GM21529 (cell line): ENCODE measurements around the gene PRKAG3.

Source experiments
- ATAC-seq: cut with Tn5 transposase; IDR thresholded peaks from one replicate; pipeline ENCODE4 v1.9.1; 2021; ENCODE audit not compliant: unreplicated experiment

The PRKAG3 gene

DNA sequence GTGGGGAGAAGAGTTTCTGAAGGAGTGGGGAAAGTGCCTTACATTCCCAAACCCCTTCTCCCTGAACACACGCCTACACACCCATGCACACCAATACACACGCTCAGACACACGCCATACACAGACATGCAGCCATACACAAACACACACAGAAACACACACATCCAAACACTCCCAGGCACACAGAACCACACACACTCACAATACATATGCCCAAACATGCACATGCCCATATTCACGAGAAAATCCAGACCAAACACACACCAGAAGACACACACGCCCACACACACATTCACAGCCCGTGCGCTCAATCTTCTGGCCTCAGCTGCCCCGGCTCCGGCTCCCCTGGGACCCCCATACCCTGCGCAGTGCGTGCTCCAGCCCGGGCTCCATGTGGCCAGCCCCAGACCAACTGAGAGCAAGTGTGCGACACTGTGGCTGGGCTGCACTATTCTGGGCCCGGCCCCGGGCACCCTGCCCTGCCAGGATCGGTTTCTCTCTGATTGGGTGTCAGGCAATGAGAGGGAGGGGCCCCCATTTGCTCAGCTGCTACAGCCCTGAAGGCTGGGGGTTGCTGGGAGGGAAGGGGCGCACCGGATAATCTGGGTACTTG lies at the start of gene PRKAG3:
Gene PRKAG3, minus strand, starts transcription at position 426 of the 613 bp plus-strand sequence.
- ATAC-seq = no peak

GRCh38 chr2:218880859-218881594 lies 49.4 kb upstream of the PRKAG3 start:
- no peak for ATAC-seq

DNA sequence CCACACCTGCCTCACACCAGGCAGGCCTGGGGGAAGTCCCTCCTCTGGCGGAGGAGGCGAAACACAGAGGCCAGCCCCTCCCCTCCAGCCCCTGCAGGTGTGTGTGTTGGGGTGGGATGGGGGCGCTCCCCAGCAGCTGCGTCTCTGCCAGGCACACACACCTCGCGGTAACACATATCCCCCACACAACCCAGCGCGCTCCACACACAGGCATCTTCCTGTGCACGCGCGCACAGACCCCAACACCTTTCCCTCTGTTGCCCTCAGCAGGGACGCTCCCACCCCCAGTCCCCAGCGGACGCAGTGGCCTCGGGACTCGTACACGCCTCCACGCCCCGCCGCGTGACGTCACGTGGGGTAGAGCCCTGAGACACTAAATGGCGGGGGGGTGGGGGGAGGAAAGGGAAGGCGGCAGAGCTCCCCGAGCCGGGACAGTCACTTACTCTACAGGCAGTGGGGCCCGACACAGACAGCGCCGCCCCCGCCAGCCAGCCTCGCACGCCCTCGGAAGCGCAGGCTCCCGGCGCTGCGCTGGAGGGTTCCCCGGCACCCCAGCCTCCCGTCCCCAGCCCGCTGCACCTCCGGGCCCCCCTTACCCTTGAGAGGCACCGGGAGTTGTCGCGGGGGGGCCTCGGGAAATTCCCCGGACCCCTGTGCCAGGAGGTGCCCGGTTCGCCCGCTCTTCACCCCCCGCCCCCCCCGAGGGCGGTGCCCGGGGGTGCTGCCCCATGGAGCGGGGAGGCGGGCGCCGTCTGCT lies 48.7 kb upstream of the PRKAG3 start, which contains the start of gene WNT10A:
Gene WNT10A, plus strand, starts transcription at position 751 of the 757 bp plus-strand sequence. CDS start 144 bp downstream, outside the sequence.
- peak; percentile 72 for ATAC-seq

DNA sequence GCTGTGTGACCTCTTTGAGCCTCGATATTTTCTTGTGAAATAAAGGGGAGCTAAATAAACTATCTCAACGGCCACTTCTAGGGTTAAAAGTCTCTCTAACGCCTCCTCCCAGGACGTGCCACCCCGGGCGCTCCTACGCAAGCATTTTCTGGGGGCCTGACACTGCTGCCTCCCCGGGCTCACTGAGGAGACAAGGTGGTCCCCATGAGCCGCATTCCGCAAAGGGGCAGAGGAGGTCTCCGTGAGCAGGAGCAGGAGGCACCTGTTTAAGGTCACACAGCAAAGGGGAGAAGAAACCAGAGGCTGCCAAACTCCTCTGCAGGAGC lies 48.1 kb upstream of the PRKAG3 start:
- no peak for ATAC-seq

GRCh38 chr2:218878926-218879761 lies 47.5 kb upstream of the PRKAG3 start:
- ATAC-seq = no peak

DNA sequence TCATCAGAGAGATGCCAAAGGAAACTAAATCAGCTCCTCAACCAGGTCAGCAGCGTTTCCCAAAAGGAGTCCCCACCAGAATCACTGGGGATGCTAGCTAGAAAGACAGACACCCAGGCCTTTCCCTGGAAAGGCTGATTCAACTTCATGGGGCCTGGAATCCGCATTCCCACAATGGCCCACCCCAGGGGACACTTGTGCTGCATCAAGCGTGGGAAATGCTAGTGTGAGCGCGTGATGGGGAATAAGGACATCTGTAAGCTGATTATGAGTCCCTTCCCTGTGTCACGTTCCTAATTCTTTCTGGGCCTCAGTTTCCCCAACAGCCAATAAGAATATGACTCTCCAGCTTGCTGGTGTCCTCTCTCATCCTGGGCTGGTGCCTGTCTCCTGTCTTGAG lies 46.9 kb upstream of the PRKAG3 start:
- no peak for ATAC-seq

- no peak for ATAC-seq
Measured at GRCh38 chr2:218877891-218878290, 46.3 kb upstream of the PRKAG3 start.

DNA sequence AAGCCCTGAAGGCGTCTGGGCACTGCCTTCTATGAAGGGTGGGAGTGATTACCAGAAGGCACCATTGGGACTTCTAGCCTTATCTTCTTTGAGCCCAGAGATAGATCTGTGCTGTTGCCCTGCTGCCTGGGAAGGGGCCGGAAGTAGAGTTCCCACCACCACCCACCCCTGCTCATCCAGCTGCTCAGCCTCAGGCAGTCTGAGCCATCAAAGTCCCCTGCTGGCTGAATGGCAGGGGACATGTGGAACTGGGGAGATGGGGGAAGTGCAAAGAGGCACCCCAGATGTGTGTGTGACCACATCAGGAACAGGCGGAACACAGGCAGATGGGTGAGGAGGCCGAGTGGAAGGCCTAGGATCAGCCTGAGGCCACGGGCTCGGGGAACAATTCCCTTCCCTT lies 45.7 kb upstream of the PRKAG3 start:
- ATAC-seq = no peak

- ATAC-seq = no peak
Measured at GRCh38 chr2:218876562-218877219, 45.1 kb upstream of the PRKAG3 start.

DNA sequence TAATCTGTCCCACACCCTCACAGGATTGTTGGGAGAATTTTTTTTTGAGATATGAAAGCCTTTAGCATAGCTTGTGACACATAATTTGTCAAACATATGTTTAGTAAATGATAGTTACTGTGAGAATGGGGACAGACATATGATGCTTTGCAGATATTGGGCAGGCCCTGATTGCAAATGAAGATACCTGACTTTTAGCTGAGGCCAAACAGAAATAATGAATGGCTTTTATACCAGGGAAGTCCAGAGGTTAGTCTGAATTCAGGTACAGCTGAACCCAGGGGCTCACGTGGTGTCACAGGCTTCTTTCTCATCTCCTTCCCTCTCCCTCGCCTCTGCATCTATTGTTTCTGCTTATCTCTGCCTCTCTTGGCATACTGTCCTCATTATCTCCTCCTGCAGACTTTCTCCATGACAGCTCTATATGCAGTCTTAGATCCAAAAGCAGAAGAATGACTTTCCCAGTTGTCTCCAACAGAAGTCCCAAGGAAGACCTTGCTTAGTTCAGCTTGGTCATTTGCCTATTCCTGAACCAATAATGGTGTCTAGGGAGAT lies 44.2 kb upstream of the PRKAG3 start:
- no peak for ATAC-seq

DNA sequence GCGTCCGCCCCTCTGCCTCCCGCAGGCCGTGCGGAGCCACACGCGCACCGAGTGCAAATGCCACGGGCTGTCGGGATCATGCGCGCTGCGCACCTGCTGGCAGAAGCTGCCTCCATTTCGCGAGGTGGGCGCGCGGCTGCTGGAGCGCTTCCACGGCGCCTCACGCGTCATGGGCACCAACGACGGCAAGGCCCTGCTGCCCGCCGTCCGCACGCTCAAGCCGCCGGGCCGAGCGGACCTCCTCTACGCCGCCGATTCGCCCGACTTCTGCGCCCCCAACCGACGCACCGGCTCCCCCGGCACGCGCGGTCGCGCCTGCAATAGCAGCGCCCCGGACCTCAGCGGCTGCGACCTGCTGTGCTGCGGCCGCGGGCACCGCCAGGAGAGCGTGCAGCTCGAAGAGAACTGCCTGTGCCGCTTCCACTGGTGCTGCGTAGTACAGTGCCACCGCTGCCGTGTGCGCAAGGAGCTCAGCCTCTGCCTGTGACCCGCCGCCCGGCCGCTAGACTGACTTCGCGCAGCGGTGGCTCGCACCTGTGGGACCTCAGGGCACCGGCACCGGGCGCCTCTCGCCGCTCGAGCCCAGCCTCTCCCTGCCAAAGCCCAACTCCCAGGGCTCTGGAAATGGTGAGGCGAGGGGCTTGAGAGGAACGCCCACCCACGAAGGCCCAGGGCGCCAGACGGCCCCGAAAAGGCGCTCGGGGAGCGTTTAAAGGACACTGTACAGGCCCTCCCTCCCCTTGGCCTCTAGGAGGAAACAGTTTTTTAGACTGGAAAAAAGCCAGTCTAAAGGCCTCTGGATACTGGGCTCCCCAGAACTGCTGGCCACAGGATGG lies 42.0 kb upstream of the PRKAG3 start:
- no peak for ATAC-seq

GRCh38 chr2:218872645-218873358 lies 41.2 kb upstream of the PRKAG3 start:
- no peak for ATAC-seq

DNA sequence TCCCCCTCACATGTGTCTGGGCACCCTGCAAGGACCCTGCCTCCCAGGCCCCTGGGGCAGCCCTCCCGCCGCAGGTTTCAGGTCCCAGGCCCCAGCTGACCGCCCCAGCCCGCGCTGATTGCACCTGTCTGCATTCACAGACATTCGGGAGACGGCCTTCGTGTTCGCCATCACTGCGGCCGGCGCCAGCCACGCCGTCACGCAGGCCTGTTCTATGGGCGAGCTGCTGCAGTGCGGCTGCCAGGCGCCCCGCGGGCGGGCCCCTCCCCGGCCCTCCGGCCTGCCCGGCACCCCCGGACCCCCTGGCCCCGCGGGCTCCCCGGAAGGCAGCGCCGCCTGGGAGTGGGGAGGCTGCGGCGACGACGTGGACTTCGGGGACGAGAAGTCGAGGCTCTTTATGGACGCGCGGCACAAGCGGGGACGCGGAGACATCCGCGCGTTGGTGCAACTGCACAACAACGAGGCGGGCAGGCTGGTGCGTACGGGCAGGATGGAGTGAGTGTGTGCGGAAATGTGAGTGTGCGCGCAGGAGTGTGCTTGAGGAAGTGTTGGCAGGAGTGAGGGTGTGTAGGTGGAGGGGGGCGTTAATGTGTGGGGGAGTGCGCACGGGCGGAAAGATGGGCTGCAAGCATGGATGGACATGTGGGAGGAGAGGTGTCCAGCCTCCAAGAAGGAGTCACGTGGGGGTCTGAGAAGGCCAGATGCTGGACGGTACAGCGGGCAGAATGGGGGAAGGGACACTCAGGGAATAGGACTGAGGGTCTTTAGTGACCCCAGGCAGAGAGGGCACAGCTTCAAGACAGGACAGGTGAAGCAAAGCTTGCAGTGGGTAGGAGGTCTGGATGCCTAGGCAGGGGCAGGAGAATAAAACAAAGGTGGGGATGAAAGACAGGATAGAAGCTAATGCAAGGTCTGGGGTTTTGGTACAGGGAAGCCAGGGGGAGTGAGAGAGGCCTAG lies 40.0 kb upstream of the PRKAG3 start:
- ATAC-seq = no peak

DNA sequence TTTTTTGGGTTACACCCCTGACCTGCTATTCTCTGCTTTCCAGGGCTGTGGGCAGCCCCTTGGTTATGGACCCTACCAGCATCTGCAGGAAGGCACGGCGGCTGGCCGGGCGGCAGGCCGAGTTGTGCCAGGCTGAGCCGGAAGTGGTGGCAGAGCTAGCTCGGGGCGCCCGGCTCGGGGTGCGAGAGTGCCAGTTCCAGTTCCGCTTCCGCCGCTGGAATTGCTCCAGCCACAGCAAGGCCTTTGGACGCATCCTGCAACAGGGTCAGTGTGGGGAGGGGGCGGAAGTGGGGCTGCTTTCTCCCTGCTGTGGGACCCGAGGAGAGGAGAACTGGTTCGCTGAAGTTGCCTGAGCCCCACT lies 39.4 kb upstream of the PRKAG3 start:
- no peak for ATAC-seq

DNA sequence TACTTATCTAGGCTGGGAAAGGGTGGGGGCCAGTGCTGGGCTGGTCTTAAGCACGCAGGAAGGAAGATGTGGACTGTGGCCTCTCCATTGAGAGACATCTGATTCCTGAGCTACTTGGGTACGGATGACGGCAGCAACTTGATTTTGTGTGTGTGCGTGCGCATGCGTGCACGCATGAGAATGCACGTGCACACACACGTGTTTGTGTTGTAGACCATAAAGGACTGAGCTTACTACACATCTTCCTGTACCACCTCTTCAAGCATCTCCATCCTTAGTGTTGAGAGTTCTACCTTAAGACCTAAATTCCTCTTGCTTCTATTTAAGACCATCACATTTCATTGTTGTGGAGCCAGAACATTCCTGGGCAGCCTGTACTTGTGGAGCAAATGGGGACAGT lies 37.5 kb upstream of the PRKAG3 start:
- ATAC-seq = no peak

DNA sequence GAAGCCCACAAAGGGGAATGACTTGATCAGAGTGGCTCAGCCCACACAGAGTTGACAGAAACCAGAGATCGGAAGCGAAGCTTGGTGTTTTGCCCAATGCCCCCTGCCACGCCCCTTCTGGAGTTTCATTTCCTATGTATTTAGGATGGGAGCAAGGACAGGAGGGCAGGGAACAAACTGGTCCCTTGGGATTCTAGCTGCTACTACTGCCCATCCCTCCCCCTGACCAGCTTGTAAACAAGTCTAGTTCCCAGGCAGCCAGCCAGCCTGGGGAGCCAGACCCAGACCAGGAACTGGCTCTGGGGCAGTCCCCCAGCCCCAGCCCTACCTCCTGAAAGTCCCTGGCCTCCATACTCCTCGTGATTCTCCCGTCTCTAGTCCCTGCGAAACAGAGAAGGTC lies 36.3 kb upstream of the PRKAG3 start:
- ATAC-seq = no peak

- ATAC-seq = no peak
Measured at GRCh38 chr2:218865999-218866398, 34.4 kb upstream of the PRKAG3 start.

- ATAC-seq = no peak
Measured at GRCh38 chr2:218865396-218865795, 33.8 kb upstream of the PRKAG3 start.
